Renal pelvis (tissue), 4 donors: ENCODE data around the gene PLAAT4. TPM values are rescaled to one million over a fixed set of nuclear protein-coding genes. Genes with fewer than 3 reads are reported as not detected.
"Not testable (repeated sequence)": the region's sequence is repeated elsewhere in the genome, so short reads cannot be mapped to it uniquely, and the experiment has no call there.

Experiments used
- DNase-seq: peaks from one replicate; pipeline ENCODE4 v3.0.0-alpha.2; 2013
- polyA plus RNA-seq, 3 donors: library from polyadenylated mRNA; unstranded; fragments of 120-200 nt; gene quantifications; one replicate each; pipeline ENCODE4 v1.2.1, GENCODE V29; 2013; ENCODE audit not compliant: insufficient read length in 3 of 3

PLAAT4 gene
- polyA plus RNA-seq, 3 donors, result 9.0 to 10.0 (median 9.8) TPM

DNA sequence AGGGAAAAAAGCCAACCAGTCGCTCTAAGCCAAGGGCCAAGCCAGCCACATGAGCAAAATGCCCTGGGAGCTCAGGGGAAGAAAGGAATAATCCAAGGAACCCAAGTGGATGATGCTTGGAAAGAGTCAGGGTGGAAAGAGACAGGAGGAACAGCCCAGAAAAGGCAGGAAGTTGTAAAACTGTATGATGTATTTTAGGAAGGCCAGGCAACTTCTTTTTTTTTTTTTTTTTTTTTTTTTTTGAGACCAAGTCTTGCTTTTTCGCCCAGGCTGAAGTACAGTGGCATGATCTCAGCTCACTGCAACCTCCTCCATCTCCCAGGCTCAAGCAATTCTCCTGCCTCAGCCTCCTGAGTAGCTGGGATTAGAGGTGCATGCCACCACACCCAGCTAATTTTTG, 29.1 kb upstream of the PLAAT4 start:
- DNase-seq, result no peak

DNA sequence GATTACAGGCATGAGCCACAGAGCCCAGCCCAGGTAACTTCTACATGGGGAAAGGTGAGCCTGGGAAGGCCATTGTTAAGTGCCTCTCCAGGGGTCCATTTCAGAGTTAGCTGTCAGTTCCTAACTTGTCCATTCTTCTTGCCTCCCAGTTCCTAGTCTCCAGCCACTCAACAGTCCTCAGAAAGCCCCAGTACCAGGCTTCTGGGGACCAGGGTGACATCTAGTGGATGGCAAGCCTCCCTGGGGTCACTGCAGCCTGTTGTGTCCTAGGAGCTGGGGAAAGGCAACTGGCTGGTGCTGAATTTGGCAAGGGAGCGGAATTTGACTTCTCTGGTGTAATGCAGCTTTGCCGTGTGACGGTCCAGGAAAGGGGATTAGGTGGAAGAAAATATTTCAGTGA, 28.6 kb upstream of the PLAAT4 start:
- no peak for DNase-seq

DNA sequence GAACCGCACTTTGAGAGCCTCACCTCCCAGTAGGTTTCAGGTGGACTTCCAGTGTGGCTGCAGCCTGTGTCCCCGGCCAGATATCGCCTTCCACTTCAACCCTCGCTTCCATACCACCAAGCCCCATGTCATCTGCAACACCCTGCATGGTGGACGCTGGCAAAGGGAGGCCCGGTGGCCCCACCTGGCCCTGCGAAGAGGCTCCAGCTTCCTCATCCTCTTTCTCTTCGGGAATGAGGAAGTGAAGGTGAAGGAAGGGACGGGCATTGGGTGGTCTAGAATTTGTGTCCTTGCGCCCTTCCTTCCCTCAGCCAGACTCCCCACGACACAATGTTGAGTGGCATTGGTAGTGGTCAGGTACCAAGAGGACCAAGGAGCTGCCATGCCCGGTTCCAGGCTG, 27.9 kb upstream of the PLAAT4 start:
- DNase-seq, result no peak

DNA sequence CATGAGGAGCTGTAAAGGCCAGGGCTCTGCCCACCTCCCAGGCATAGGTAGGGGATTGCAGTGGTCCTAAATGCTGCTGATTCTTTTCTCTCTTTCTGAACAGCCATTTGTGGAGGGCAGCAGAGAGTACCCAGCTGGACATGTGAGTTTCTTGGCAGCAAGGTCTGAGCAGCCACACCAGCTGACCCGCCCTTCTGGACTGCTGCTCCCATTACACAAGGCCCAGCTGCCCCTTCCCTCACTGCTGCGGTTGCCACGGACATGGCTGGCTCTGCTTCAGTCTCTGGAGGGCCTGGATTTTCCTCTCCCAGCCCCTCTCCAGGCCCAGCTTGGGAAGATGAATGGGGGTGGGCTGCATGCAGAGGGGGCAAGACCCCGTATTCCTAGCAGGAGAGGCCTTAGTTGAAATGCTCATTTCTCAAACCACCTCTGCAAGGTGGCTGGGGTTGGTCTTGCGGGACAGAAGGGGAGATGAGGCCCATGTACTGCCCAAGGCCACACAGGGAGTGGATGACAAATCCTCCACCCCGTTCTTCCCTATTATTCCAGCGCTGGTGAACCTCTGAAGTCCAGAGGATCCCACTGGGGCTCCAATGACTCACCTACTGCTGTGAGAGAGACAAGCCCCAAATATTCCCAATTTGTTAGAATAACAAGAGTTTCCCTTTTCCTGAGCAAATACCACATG, 26.1 kb upstream of the PLAAT4 start:
- DNase-seq, result no peak

DNA sequence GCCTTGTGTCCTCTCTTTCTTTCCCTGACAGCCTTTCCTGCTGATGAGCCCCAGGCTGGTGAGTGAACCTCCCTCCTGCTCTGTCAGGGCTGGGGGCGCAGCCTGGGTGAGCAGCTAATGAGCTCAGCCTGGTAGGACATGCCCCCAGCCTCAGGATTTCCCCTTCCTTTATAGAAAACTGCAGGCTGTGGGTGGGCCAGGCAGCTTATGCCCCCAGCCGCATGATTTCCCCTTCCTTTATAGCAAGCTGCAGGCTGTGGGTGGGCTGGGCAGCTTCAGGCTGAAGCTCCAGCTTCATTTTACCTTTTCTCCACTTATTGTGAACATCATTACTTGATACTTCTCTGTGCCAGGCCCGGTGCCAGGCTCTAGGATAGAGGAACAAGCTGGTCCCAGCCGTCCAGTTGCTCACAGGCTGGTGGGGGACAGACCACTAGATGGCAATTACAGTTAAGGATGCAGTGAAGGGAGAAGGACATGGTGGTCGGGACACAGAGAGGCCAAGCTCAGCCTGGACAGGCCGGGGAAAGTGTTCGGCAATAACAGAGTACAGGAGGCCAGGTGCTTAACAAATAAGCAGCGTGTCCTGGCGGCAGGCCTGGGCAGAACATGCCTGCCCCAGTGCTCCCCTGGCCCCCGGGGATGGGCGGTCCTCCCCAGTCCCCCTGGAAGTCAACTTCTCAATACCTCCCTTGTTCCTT, 25.4 kb upstream of the PLAAT4 start:
- no peak for DNase-seq

DNA sequence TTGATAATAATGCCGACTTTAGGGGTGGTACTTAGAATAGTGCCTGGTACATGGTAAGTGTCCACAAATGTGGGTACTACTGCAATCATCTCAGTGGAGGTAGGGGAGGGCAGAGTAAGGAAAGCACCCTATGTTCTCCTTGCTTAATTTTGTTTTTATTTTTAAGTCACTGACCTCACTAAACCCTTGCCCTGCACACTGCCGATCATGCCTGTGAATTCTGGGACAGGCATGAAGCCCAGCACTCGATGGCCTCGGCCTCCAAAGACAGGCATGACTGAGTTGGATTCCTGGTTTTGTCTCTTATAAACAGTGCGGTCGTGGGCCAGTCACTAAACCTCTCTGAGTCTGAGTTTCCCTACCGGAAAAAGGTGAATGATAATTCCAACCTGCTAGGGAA, 23.8 kb upstream of the PLAAT4 start:
- DNase-seq, result no peak

DNA sequence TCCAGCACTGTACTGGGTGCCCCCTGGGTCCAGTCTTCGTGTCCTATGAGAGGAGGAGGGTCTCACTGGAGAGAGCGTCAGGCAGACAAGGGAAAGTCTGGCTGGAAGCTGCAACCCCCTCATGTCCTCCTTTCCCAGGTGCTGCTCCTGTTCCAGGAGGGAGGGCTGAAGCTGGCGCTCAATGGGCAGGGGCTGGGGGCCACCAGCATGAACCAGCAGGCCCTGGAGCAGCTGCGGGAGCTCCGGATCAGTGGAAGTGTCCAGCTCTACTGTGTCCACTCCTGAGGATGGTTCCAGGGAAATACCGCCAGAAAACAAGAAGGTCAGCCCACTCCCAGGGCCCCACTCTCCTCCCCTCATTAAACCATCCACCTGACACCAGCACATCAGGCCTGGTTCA, 20.5 kb upstream of the PLAAT4 start:
- DNase-seq, result no peak

DNA sequence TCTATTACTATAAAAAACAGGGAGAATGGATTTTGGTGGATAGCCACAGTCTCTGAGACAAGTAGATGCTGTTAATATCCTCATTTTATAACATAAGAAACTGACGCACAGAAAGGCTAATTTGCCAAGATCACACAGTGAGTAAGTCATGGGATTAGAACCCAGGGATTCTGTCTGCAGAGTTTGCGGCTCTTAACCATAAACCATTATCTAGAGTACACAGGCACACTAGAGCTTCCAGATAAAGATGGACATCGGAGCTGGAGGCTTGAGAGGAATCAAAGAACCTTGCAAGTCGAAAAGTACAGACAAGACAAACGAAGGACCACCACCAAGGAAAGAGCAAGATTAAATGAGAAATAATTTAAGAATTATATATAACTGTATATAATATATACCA, 19.5 kb upstream of the PLAAT4 start:
- no peak for DNase-seq

DNA sequence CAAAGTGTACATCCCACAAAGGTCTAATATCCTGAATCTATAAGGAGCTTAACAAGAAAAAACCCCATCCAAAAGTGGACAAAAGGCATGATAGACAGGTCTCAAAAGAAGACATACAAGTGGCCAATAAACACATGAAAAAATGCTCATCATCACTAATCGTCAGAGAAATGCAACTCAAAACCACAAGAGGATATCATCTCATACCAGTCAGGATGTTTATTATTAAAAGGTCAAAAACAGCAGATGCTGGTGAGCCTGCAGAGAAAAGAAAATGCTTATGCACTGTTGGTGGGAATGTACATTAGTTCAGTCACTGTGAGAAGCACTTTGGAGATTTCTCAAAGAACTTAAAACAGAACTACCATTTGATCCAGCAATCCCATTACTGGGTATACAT, 18.1 kb upstream of the PLAAT4 start:
- DNase-seq, result no peak

DNA sequence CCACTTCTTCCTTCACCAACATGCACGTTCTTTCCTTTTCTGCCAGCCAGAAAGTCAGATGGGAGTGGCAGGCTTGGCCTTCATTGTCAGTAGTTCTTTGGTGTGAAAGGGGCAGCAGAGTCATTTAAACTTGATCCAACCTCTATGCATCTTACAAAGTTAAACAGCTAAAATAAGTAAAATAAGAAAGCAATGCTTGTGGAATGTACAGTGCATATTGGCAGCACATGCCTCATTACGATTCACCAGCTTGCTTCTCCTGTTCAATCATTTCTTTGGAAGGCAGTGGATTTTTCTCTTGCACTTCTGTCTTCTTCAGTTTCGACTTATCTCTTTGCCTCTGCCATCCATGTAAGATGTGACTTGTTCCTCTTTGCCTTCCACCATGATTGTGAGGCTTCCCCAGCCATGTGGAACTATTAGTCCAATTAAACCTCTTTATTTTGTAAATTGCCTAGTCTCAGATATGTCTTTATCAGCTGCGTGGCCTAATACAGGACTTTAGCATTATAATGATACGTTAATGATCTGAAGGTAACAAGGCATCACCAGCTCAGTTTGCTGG, 15.9 kb upstream of the PLAAT4 start:
- no peak for DNase-seq

DNA sequence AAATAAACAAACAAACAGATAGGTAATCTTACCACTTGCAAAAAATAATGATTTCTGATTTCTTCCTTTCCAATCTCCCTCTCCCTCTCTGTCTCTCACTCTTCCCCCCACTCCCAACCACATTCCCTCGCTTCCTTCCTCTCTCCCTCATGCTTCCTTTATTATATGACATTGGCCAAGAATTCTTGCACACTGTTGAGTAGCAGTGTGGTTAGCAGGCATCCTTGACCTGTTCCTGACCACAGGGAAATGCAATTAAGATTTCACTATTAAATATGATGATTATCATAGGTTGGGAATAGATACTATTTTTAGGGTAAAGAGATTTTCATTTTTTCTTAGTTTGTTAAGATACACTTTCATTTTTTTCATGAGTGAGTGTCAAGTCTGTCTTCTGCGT, 14.7 kb upstream of the PLAAT4 start:
- DNase-seq, result no peak

DNA sequence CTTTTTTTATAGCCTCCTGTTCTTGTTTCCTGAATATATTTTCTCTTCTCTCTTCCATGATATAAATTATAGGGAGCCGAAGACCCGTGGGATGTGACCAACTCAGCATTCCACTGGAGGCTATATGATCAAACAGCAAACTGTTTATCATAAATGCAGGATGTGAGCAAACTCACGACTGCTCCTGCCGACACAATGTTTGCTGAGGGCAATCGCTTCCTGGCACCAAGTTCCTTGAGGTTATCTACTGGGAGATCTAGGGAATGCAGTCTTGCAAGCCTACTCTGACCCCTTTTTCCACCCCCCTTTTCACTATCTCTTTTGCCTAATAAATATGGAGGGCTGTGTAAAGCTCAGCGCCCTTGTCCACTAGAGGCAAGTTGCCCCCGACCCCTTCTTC, 13.5 kb upstream of the PLAAT4 start:
- no peak for DNase-seq

DNA sequence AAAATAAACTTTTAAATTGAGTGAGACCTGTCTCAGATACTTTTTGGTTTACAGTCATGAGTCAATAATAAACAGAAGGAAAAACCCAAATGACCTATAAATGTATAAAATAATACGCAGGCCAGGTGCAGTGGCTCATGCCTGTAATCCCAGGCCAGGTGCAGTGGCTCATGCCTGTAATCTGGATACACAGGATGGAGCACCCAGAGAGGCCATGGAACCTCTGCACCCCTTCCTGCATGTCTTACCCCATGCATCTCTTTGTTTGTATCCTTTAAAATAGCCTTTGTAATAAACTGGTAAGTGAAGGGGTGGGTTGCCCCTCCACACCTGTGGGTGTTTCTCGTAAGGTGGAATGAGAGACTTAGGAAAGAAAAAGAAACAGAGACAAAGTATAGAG, 8.9 kb upstream of the PLAAT4 start:
- no peak for DNase-seq

DNA sequence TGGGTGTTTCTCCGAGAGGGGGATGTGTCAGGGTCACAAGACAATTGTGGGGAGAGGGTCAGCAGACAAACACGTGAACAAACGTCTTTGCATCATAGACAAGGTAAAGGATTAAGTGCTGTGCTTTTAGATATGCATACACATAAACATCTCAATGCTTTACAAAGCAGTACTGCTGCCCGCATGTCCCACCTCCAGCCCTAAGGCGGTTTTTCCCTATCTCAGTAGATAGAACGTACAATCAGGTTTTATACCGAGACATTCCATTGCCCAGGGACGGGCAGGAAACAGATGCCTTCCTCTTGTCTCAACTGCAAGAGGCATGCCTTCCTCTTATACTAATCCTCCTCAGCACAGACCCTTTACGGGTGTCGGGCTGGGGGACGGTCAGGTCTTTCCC, 8.5 kb upstream of the PLAAT4 start:
- DNase-seq, result not testable (repeated sequence)

DNA sequence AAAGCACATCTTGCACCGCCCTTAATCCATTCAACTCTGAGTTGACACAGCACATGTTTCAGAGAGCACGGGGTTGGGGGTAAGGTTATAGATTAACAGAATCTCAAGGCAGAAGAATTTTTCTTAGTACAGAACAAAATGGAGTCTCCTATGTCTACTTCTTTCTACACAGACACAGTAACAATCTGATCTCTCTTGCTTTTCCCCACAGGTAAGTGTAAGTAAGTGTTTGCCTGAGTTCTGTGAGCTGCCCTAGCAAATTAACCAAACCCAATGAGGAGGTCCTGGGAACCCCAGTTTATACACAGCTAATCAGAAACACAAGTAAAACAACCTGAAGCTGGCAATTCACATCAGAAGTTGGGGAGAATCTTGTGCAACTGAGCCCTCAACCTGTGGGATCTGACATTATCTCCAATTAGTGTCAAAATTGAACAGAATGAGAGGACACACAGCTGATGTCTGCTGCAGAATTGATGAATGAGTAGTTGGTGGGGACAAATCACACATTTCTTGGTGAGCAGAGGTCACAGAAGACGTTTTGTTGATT, 7.8 kb upstream of the PLAAT4 start:
- DNase-seq, result not testable (repeated sequence)

DNA sequence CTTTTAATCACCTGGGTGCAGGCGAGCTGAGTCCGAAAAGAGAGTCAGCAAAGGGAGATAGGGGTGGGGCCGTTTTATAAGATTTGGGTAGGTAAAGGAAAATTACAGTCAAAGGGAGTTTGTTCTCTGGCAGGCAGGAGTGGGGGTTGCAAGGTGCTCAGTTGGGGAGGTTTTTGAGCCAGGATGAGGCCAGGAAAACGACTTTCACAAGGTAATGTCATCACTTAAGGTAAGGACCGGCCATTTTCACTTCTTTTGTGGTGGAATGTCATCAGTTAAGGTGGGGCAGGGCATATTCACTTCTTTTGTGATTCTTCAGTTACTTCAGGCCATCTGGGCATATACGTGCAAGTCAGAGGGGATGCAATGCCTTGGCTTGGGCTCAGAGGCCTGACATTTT, 7.2 kb upstream of the PLAAT4 start:
- not testable (repeated sequence) for DNase-seq

DNA sequence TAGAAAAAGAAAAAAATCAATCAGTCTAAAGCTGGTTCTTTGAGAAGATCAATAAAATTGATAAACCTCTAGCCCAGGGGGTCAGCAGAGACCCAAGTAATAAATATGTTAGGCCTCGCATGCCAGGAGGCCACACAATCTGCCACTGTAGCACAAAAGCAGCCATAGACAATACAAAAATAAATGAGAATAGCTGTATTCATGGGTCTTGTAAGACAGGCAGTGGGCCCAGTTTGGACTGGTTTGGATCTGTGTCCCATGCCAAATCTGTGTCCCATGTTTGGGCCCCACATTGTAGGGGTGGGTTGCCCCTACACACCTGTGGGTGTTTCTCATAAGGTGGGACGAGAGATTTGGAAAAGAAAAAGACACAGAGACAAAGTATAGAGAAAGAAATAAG, 6.6 kb upstream of the PLAAT4 start:
- no peak for DNase-seq

DNA sequence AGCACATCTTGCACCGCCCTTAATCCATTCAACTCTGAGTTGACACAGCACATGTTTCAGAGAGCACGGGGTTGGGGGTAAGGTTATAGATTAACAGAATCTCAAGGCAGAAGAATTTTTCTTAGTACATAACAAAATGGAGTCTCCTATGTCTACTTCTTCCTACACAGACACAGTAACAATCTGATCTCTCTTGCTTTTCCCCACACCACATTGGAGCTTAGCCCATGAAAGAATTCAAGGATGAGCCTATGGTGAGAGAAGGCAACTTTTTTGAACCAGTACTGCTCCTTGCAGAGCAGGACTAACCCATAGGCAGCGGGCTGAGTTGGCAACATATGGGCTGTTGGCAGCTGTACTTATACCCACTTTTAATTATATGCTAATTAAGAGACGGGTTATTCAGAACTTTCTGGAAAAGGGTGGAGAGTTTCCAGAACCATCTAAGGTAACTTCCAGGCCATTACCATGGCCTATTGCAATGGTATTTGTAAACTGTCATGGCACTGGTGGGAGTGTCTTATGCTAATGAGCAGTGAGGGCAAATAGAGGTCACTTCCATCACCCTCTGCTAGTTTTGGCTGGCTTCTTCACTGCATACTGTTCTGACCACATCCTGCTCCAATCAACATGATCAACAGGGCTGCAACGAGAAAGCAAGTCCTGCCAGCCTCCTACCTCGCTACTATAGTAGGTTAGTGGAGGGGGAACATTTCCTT, 5.4 kb upstream of the PLAAT4 start:
- DNase-seq, result not testable (repeated sequence)

DNA sequence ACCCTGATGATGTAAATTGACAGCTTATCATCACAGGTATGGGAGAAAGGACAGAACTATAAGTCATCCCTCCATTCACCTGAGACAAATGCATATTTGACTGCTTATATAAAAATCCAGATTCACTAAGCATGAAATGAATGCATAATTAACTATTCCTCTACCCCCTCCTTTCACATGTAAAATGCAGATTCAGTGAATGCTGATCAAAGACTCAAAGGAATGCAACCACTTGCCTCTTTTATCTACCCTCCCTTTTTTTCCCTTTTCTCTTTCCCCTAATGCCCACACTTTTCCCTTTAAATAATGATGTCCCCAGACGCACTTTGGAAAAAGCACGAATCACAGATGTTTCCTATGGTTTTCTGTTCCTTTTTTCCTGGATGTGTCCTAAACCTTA, 4.5 kb upstream of the PLAAT4 start:
- DNase-seq, result no peak

DNA sequence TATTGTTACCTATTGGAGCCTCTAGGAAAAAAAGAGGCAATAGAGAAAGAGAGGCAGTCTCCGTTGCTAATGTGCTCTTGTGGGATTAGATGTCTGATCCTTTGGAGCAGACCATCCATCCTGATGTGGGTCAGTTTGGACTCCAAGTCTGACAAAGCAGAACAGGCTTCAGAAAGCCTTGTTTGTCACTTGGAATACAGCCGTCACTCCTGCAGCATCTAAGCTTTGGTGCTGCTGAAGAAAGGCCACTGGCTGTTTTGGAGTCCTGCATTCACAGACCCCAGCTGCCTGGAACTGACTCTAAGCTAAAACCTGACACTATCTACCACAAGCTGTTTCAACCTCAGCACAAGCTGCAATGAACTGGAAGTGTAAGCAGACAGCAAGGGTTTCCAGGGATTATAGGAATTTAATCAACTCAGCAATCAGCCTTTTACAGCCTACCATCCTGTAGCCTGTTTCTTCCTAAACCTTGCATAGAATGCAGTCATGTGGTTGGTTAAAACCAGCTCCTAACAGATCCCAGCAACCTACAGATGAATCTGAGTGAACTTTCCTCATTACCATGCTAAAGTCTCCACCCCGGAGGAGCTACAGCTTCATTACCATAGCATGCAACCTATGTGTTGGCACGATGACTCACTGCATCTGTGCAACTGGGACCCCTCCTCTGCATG, 3.7 kb upstream of the PLAAT4 start:
- DNase-seq, result no peak

DNA sequence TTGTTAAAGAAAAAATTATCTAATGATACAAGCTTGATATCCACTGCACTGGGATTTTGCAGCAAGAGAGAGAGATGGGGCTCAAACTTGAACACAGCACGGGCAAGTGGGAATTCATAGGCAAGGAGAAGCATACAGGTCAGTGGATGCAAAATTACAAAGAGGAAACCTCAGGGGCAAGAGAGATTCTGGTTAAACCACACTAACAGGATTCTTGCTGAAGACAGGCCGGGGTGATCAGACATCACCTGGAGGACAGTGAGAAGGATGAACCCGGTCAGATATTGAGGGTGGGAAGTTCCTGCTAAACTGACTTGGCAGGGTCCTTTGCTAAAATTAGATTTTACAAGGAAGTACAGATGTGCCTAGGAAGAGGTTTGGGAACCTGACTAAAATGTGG, 2.5 kb upstream of the PLAAT4 start:
- no peak for DNase-seq

DNA sequence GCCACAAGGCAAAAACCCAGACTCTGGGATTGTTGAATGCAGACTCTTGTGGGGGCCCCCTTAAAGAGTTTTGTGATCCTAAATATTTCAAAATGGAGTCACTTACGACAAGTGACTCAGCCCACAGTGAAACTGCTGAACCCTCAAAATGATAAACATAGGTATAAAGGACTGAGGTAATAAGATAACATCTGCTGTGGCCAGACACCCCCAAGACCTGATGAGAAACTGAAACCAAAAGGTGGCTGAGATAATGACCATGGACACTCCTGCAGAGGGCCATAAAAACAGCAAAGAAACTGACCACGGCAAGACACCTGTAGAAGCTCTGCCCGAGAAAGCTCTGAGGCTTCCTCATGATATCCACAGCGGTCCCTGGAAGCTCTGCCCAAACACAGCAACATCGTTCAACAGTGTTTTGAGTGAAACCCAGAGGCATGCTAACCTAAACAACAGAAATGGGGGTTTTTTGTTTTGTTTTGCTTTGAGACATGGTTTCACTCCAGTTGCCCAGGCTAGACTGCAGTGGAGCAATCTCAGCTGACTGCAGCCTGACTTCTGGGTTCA, 1.6 kb upstream of the PLAAT4 start:
- no peak for DNase-seq
